HUES64 (cell line): ENCODE data around the gene C1S.

Experiments used
- H3K27ac ChIP-seq: 2 replicates; pipeline ENCODE4 v1.7.0; 2013; ENCODE audit warnings: low read depth, low read length, inconsistent platforms
- H3K27me3 ChIP-seq: 2 replicates; pipeline ENCODE4 v1.6.1; 2013; ENCODE audit warnings: mild to moderate bottlenecking, low read length; ENCODE audit not compliant: insufficient read depth
- H3K36me3 ChIP-seq: 2 replicates; pipeline ENCODE4 v1.6.1; 2013; ENCODE audit warnings: mild to moderate bottlenecking, low read length; ENCODE audit not compliant: insufficient read depth
- H3K4me1 ChIP-seq: 2 replicates; pipeline ENCODE4 v1.6.1; 2013; ENCODE audit warnings: mild to moderate bottlenecking, low read length, moderate library complexity; ENCODE audit not compliant: insufficient read depth
- H3K4me3 ChIP-seq: 2 replicates; pipeline ENCODE4 v1.5.1; 2013; ENCODE audit warnings: mild to moderate bottlenecking, low read length, moderate library complexity
- H3K9ac ChIP-seq: 2 replicates; pipeline ENCODE4 v1.6.1; 2013; ENCODE audit warnings: mild to moderate bottlenecking, low read depth, low read length
- H3K9me3 ChIP-seq: 2 replicates; pipeline ENCODE4 v1.6.1; 2013; ENCODE audit warnings: low read depth, low read length; ENCODE audit not compliant: insufficient read depth
- WGBS: fragments of 150-250, 120-280 bp; methylation state at CpG from one replicate; pipeline ENCODE4 v1.1.7; 2013; ENCODE audit warnings: missing lambda C conversion rate; 5-methylcytosine and 5-hydroxymethylcytosine counted together

Gene C1S

DNA sequence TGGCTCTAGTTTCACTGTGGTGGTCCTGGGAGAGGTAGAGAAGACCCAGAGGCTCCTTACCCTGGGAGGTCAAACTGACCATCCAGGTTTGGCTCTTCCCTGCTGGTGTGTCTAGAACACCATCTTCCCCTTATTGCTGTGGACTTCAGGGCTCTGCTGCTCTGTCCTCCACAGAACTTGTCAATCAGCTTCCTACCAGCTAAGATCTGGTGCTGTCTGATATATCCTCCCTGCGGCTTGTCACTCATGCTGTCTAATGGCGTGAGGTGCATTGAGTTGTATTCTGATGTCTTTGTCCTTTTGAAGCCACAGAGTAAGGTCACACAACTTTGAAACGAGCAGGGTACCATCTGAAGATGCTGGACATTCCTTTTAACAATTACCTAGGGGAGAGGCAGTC lies 55.7 kb downstream of the C1S start:
- Histone ChIP-seq H3K36me3 (no peaks in the 10 kb centered on the region), H3K9ac (no peak overlapping the region)
- 93% methylated on average over 3 of the region's 3 CpGs for WGBS

DNA sequence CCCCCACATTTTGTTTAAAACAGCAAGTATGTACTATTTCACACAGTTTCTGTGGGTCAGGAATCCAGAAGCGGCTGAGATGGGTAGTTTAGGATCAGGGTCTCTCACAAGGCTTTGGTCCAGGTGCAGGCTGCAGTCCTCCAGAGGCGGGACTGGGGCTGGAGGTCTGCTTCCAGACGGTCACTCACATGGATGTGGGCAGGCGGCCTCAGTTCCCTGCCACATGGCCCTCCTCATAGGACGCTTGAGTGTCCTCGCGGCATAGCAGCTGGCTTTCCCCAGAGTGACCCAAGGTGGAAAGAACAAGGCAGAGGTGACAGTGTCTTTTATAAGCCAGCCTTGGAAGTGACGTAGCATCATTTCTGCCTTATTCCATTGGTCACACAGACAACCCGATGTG lies 56.4 kb downstream of the C1S start:
- H3K4me1 ChIP-seq, result peaks cover 3% of the 10 kb centered on the region; the same call in 1 of the 2 replicates
- H3K27me3 ChIP-seq, result no peaks in the 10 kb centered on the region
- H3K36me3 ChIP-seq, result no peaks in the 10 kb centered on the region
- no peak overlapping the region for H3K9ac ChIP-seq
- H3K9me3 ChIP-seq, result no peaks in the 10 kb centered on the region
- H3K4me3 ChIP-seq, result no peak overlapping the region
- no peak overlapping the region for H3K27ac ChIP-seq
- WGBS, result 83% methylated on average over 9 of the region's 9 CpGs

More for the DNA sequence above, 55.7 kb downstream of the C1S start:
- Histone ChIP-seq H3K27me3 (no peaks in the 10 kb centered on the region), H3K4me3 (no peak overlapping the region), H3K9me3 (no peaks in the 10 kb centered on the region), H3K4me1 (peaks cover 3% of the 10 kb centered on the region; the same call in 1 of the 2 replicates), H3K27ac (no peak overlapping the region)

DNA sequence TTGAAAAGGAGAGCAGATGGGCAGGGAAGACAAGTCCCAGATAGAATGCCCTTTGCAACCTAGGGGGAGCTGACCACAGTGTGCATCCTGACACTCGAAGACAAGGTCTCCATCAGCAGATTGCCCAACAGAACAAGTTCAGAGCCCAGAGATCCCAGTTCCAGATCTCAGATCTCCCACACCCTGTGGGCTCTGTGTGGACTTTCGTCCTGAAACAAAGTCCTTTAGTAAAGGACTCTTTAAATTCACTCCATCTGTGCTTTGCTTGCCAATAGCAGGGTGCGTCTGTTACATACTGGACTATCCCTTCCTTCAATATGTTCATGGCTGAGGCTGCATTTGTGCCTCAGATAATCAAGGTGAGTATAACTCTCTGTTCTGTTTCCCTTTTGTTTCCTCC lies 57.2 kb downstream of the C1S start:
- Histone ChIP-seq H3K27me3 (no peaks in the 10 kb centered on the region), H3K4me3 (no peak overlapping the region), H3K9ac (no peak overlapping the region), H3K27ac (no peak overlapping the region), H3K9me3 (no peaks in the 10 kb centered on the region), H3K4me1 (peaks cover 3% of the 10 kb centered on the region; the same call in 1 of the 2 replicates), H3K36me3 (no peaks in the 10 kb centered on the region)
- WGBS, result 91% methylated on average over 3 of the region's 3 CpGs

- Histone ChIP-seq H3K27me3 (no peaks in the 10 kb centered on the region), H3K9me3 (no peaks in the 10 kb centered on the region), H3K9ac (no peak overlapping the region), H3K4me3 (no peak overlapping the region), H3K36me3 (no peaks in the 10 kb centered on the region), H3K27ac (no peak overlapping the region), H3K4me1 (peaks cover 4% of the 10 kb centered on the region; the same call in 1 of the 2 replicates)
- WGBS, result 74% methylated on average over 3 of the region's 3 CpGs
These were observed 58.4 kb downstream of the C1S start for GRCh38 chr12:7118881-7119280.

DNA sequence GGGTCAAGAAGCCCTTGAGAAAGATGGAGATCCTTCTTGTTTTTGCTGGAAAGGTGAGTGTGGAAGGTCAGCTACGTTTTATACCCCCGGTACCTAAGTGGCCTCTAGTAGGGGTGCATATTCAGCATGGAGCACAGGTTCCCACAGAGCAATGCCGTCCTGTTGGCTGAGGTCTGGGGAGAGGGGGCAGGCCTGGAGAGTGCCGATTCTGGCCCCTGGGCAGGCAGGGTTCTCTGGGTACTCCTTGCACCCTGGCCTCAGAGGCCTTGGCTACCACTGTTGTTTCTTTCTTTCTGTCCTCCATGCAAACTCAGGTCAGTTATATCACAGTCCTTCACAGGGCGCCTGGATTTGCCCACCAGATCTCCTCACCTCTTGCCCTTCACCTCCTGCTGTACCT lies 59.6 kb downstream of the C1S start:
- WGBS, result 86% methylated on average over 5 of the region's 5 CpGs
- peaks cover 4% of the 10 kb centered on the region; the same call in 1 of the 2 replicates for H3K4me1 ChIP-seq

More for the DNA sequence above, 59.6 kb downstream of the C1S start:
- Histone ChIP-seq H3K4me3 (no peak overlapping the region), H3K36me3 (no peaks in the 10 kb centered on the region), H3K27ac (no peak overlapping the region), H3K27me3 (no peaks in the 10 kb centered on the region), H3K9ac (no peak overlapping the region), H3K9me3 (no peaks in the 10 kb centered on the region)
